ENCODE measurements around the gene CCM2L. TPM values are rescaled to one million over a fixed set of nuclear protein-coding genes. Genes with fewer than 3 reads are reported as not detected.

Gene CCM2L
- total and polyA plus RNA-seq, 2 of the 4 experiments (the other 2 are of a cell fraction): not detected

- no peak overlapping the region for H3K14ac ChIP-seq (replicated peaks; ENCODE audit: low read depth, low read length)
- no peaks in the 10 kb centered on the region for H3K9me3 ChIP-seq (ENCODE audit: control insufficient read depth, insufficient read depth, low read length)
- no peak overlapping the region for H2BK5ac ChIP-seq (ENCODE audit: low read depth, low read length, poor library complexity, severe bottlenecking)
- no peak overlapping the region for H2AK9ac ChIP-seq (replicated peaks; ENCODE audit: low read depth, low read length, poor library complexity)
- H3K23ac ChIP-seq (ENCODE audit: low read depth, low read length): no peak overlapping the region
- H2BK120ac ChIP-seq (ENCODE audit: low read depth, low read length): no peak overlapping the region
- no peak overlapping the region for H4K5ac ChIP-seq (ENCODE audit: low read depth, low read length)
- CTCF ChIA-PET: no interaction called here
- no peak overlapping the region for H3K18ac ChIP-seq (ENCODE audit: low read depth, low read length)
- H4K20me1 ChIP-seq (ENCODE audit: insufficient read depth, low read length): no peaks in the 10 kb centered on the region
- H3K4me3 ChIP-seq (ENCODE audit: insufficient read depth, low read depth, low read length): no peak overlapping the region
- H3K9me1 ChIP-seq (ENCODE audit: insufficient read depth, low read length): no peaks in the 10 kb centered on the region
- ATAC-seq (ENCODE audit: low read depth) (no peak), DNase-seq (no peak)
- TF ChIP-seq RAD21 (IDR thresholded peaks at IDR 0.05; ENCODE audit: low read length): no peak
- TF ChIP-seq FOS (IDR thresholded peaks at IDR 0.05; ENCODE audit: low read depth, low read length): no peak
- no peak for TF ChIP-seq CHD1 (IDR thresholded peaks at IDR 0.05; ENCODE audit: low read depth, low read length)
- TF ChIP-seq MAFK (IDR thresholded peaks at IDR 0.05; ENCODE audit: low read depth, low read length): no peak
- no peak for TF ChIP-seq SMC3 (IDR thresholded peaks at IDR 0.05; ENCODE audit: low read depth, low read length)
- TF ChIP-seq CTCF (conservative IDR thresholded peaks at IDR 0.05; ENCODE audit: low read depth, low read length): no peak
- TF ChIP-seq CEBPB (IDR thresholded peaks at IDR 0.05; ENCODE audit: low read depth, low read length): no peak
- no peak for TF ChIP-seq BHLHE40 (IDR thresholded peaks at IDR 0.05; ENCODE audit: low read depth, low read length)
- TF ChIP-seq POLR2A (IDR thresholded peaks at IDR 0.05; ENCODE audit: low read depth, low read length): no peak
- no peak for TF ChIP-seq ELK1 (IDR thresholded peaks at IDR 0.05; ENCODE audit: borderline replicate concordance, low read depth, low read length)
- TF ChIP-seq NFE2L2 (IDR thresholded peaks at IDR 0.05; ENCODE audit: low read depth, low read length): no peak
- TF ChIP-seq MAZ (IDR thresholded peaks at IDR 0.05; ENCODE audit: borderline replicate concordance, low read depth, low read length): no peak
- no peak for TF ChIP-seq RCOR1 (IDR thresholded peaks at IDR 0.05; ENCODE audit: insufficient replicate concordance, low read length)
- TF ChIP-seq MXI1 (IDR thresholded peaks at IDR 0.05; ENCODE audit: borderline replicate concordance, low read depth, low read length): no peak
- no peak for TF ChIP-seq USF2 (IDR thresholded peaks at IDR 0.05; ENCODE audit: low read depth, low read length)
- TF ChIP-seq RFX5 (IDR thresholded peaks at IDR 0.05; ENCODE audit: low read depth, low read length): no peak
- no peak overlapping the region for H2AFZ ChIP-seq (replicated peaks; ENCODE audit: low read length, poor library complexity)
- intact Hi-C loops (cut with micrococcal nuclease): no loop called here
- H3K79me1 ChIP-seq (ENCODE audit: low read depth in 1 of 2, low read length in 2 of 2): no peaks in the 10 kb centered on the region
- H3K27me3 ChIP-seq (ENCODE audit: control insufficient read depth, insufficient read depth, low read length): peaks cover 60% of the 10 kb centered on the region
- no peak overlapping the region for H3K27ac ChIP-seq (ENCODE audit: insufficient read depth, low read length)
- WGBS, 2 experiments (ENCODE audit: extremely low coverage in 2 of 2, insufficient read length in 1 of 2): 60% methylated on average over 1 of the region's 3 CpGs; no CpG with 5 or more reads in 1 of the 2 experiments
- H2BK15ac ChIP-seq (ENCODE audit: low read depth, low read length): no peak overlapping the region
- no peak overlapping the region for H3K4ac ChIP-seq (ENCODE audit: low read depth, low read length)
- no peak overlapping the region for H2AK5ac ChIP-seq (ENCODE audit: low read depth, low read length)
- H3K9ac ChIP-seq (ENCODE audit: low read depth, low read length): no peak overlapping the region
- no peak overlapping the region for H3K4me2 ChIP-seq (ENCODE audit: low read depth, low read length)
- H2BK20ac ChIP-seq (ENCODE audit: low read depth, low read length): no peak overlapping the region
- POLR2A ChIA-PET (ENCODE audit: unreplicated experiment): no interaction called here
- in situ Hi-C loops (cut with MboI; ENCODE audit: low sequenced_read_pairs): no loop called here
- no peaks in the 10 kb centered on the region for H3K4me1 ChIP-seq (ENCODE audit: control insufficient read depth, insufficient read depth, low read length)
- H3K56ac ChIP-seq (ENCODE audit: extremely low read depth, insufficient read depth, low read length): no peak overlapping the region
- BruUV-seq (replicated peaks): no TSS peak
- H4K91ac ChIP-seq (ENCODE audit: insufficient read depth, low read depth, low read length): no peak overlapping the region
- H4K8ac ChIP-seq (ENCODE audit: low read depth in 2 of 2, low read length in 2 of 2): no peak overlapping the region
- dilution Hi-C loops (cut with HindIII; ENCODE audit: low sequenced_read_pairs, unreplicated experiment): no loop called here
- H3K36me3 ChIP-seq (ENCODE audit: control insufficient read depth, insufficient read depth, low read length): no peaks in the 10 kb centered on the region
Measured at GRCh38 chr20:32027643-32028042, 17.4 kb downstream of the CCM2L start.
